D341Med (cell line): Measurements from ENCODE around the gene PTBP3.
A peak's percentile ranks its signal among the peaks of the same experiment; 100 is the strongest.
"Not testable (repeated sequence)": the region's sequence is repeated elsewhere in the genome, so short reads cannot be mapped to it uniquely, and the experiment has no call there.

ENCODE experiments used
- DNase-seq: peaks from one replicate; pipeline ENCODE4 v3.0.0; 2012; ENCODE audit warnings: low spot score

The PTBP3 gene

GRCh38 chr9:112332977-112333638 is at the start of gene PTBP3:
TSS of gene PTBP3 (minus strand) at chr9:112333619. CDS start at chr9:112297865, 35,754 bp downstream.
- peak; percentile 86 for DNase-seq

- no peak for DNase-seq
Measured at GRCh38 chr9:112382501-112383364, 49.3 kb upstream of the PTBP3 start.

GRCh38 chr9:112382066-112382465 is 48.6 kb upstream of the PTBP3 start:
- no peak for DNase-seq

- no peak for DNase-seq
Measured at GRCh38 chr9:112380825-112381221, 47.4 kb upstream of the PTBP3 start.

- DNase-seq = no peak
Measured at GRCh38 chr9:112380102-112380824, 46.8 kb upstream of the PTBP3 start, which contains the start of gene HSDL2. TSS of gene HSDL2 (plus strand) at chr9:112380108. CDS start at chr9:112380164, 56 bp downstream.

- peak; percentile 98 for DNase-seq
Measured at GRCh38 chr9:112379177-112380101, 46.0 kb upstream of the PTBP3 start.

- DNase-seq = no peak
Measured at GRCh38 chr9:112378328-112379176, 45.1 kb upstream of the PTBP3 start.

GRCh38 chr9:112377684-112378327 is 44.4 kb upstream of the PTBP3 start:
- DNase-seq = no peak

GRCh38 chr9:112377087-112377486 is 43.7 kb upstream of the PTBP3 start:
- DNase-seq = no peak

GRCh38 chr9:112375361-112375760 is 41.9 kb upstream of the PTBP3 start:
- DNase-seq = no peak

GRCh38 chr9:112374232-112374631 is 40.8 kb upstream of the PTBP3 start:
- DNase-seq = not testable (repeated sequence)

GRCh38 chr9:112373666-112374065 is 40.2 kb upstream of the PTBP3 start:
- DNase-seq = not testable (repeated sequence)

- DNase-seq = no peak
Measured at GRCh38 chr9:112371060-112371459, 37.6 kb upstream of the PTBP3 start.

- DNase-seq = no peak
Measured at GRCh38 chr9:112369817-112370216, 36.4 kb upstream of the PTBP3 start.

- no peak for DNase-seq
Measured at GRCh38 chr9:112367465-112367864, 34.0 kb upstream of the PTBP3 start.

- DNase-seq = no peak
Measured at GRCh38 chr9:112366591-112366990, 33.2 kb upstream of the PTBP3 start.

- DNase-seq = not testable (repeated sequence)
Measured at GRCh38 chr9:112365257-112365656, 31.8 kb upstream of the PTBP3 start.

GRCh38 chr9:112364761-112365160 is 31.3 kb upstream of the PTBP3 start:
- no peak for DNase-seq

- no peak for DNase-seq
Measured at GRCh38 chr9:112361601-112362000, 28.2 kb upstream of the PTBP3 start.
